ENCODE data around the gene C3orf18.
A peak's percentile ranks its signal among the peaks of the same experiment; 100 is the strongest.

The C3orf18 gene

GRCh38 chr3:50600841-50601591 is 33.5 kb upstream of the C3orf18 start:
- Histone ChIP-seq H3K27ac (peak overlapping the region; percentile 78), H3K27me3 (no peaks in the 10 kb centered on the region), H3K4me1 (ENCODE audit: control insufficient read depth in 1 of 2, insufficient read depth in 1 of 2, low read depth in 1 of 2, low read length in 1 of 2) (peaks cover 44 to 45% of the 10 kb centered on the region in 2 experiments), H3K36me3 (no peaks in the 10 kb centered on the region), H3K9me3 (no peaks in the 10 kb centered on the region), H3K4me3 (ENCODE audit: low read depth in 1 of 2, low read length in 1 of 2) (peak overlapping the region; percentile 35 to 44)
- peak; percentile 11 for TF ChIP-seq CTCF (IDR thresholded peaks at IDR 0.05)

DNA sequence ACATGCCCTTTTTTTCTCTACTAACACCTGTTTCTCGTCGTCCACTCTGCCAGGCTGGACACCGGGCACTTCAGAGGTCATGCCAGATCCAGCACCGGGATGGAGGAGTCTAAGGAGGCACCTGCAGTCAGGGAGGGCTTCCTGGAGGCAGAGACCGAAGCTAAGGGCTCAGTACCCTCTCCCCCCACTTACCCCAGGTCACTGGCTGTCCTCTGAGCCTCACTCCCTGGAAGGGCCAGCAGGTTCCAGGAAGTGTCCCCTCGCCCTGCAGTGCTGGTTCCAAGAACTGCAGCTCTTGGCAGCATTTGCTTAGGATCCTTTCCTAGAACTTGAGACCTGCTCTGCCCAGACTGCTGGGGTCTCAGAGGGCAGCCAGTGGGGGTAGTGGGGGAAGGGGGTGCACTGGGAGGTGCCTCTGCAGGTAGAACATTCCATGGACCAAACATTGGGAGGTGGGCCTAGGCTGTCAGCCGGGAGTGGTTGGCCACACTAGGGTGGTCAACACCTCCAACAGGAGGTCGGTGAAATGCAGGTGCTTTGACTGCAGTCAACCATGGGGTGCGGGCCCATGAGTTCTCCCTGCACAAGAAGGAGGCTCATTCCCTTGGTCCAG is 32.7 kb upstream of the C3orf18 start:
- no peaks in the 10 kb centered on the region for H3K27me3 ChIP-seq
- peak overlapping the region in 1 of 2 experiments; percentile 35 for H3K4me3 ChIP-seq (ENCODE audit: low read depth in 1 of 2, low read length in 1 of 2)
- H3K4me1 ChIP-seq (ENCODE audit: control insufficient read depth in 1 of 2, insufficient read depth in 1 of 2, low read depth in 1 of 2, low read length in 1 of 2), result peaks cover 38 to 42% of the 10 kb centered on the region in 2 experiments

DNA sequence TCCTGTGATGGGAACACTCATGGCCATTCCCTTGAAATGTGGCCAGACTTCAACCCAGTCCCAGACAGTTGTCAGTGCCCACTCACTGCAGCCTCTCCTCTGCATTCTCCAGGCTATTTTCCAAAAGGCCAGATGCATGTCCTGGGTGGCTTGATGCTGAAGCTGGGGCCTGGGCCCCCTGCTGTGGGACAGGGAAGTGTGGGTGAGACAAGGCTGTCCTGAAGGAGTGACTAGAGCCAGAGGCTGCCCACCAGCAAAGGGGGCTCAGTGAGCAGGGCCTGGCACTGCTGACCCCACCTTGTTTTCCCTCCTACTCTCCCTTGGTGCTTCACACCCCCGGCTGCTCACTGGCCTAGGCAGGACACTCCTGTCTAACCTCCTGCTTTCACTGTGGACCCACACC is 32.2 kb upstream of the C3orf18 start:
- no peak overlapping the region for H3K4me3 ChIP-seq (ENCODE audit: low read depth in 1 of 2, low read length in 1 of 2)
- no peaks in the 10 kb centered on the region for H3K27me3 ChIP-seq
- no peak for TF ChIP-seq CTCF (IDR thresholded peaks at IDR 0.05)
- peaks cover 33 to 37% of the 10 kb centered on the region in 2 experiments for H3K4me1 ChIP-seq (ENCODE audit: control insufficient read depth in 1 of 2, insufficient read depth in 1 of 2, low read depth in 1 of 2, low read length in 1 of 2)
- peak overlapping the region; percentile 78 for H3K27ac ChIP-seq
- H3K9me3 ChIP-seq, result no peaks in the 10 kb centered on the region
- H3K36me3 ChIP-seq, result no peaks in the 10 kb centered on the region

More for the DNA sequence above, 32.7 kb upstream of the C3orf18 start:
- no peaks in the 10 kb centered on the region for H3K36me3 ChIP-seq
- peak overlapping the region; percentile 78 for H3K27ac ChIP-seq
- TF ChIP-seq CTCF (IDR thresholded peaks at IDR 0.05), result no peak
- no peaks in the 10 kb centered on the region for H3K9me3 ChIP-seq

GRCh38 chr3:50599115-50599715 is 31.7 kb upstream of the C3orf18 start:
- Histone ChIP-seq H3K4me1 (ENCODE audit: control insufficient read depth in 1 of 2, insufficient read depth in 1 of 2, low read depth in 1 of 2, low read length in 1 of 2) (peaks cover 31 to 33% of the 10 kb centered on the region in 2 experiments), H3K36me3 (no peaks in the 10 kb centered on the region), H3K9me3 (no peaks in the 10 kb centered on the region), H3K27ac (peak overlapping the region; percentile 78), H3K27me3 (no peaks in the 10 kb centered on the region), H3K4me3 (ENCODE audit: low read depth in 1 of 2, low read length in 1 of 2) (no peak overlapping the region)
- no peak for TF ChIP-seq CTCF (IDR thresholded peaks at IDR 0.05)

- H3K9me3 ChIP-seq, result no peaks in the 10 kb centered on the region
- no peak overlapping the region for H3K4me3 ChIP-seq (ENCODE audit: low read depth in 1 of 2, low read length in 1 of 2)
- H3K27ac ChIP-seq, result no peak overlapping the region
- no peak for TF ChIP-seq CTCF (IDR thresholded peaks at IDR 0.05)
- no peaks in the 10 kb centered on the region for H3K27me3 ChIP-seq
- no peaks in the 10 kb centered on the region for H3K36me3 ChIP-seq
- peaks cover 34 to 40% of the 10 kb centered on the region in 2 experiments for H3K4me1 ChIP-seq (ENCODE audit: control insufficient read depth in 1 of 2, insufficient read depth in 1 of 2, low read depth in 1 of 2, low read length in 1 of 2)
These were observed 26.8 kb upstream of the C3orf18 start for GRCh38 chr3:50594253-50594785.
